HCT116 (cell line): ENCODE results near the gene AKAP13. TPM values are rescaled to one million over a fixed set of nuclear protein-coding genes. Genes with fewer than 3 reads are reported as not detected.
A peak's percentile ranks its signal among the peaks of the same experiment; 100 is the strongest.

ENCODE experiments used
- ATAC-seq: fragments of 200-7000 bp; cut with Tn5 transposase; 2 replicates; pipeline ENCODE4 v1.9.1; 2020; ENCODE audit warnings: mild to moderate bottlenecking, moderate library complexity
- BruUV-seq: library from RNA; stranded (reverse); fragments of 400-500 nt; replicated peaks from 2 replicates; lab custom pipeline; 2021; lab: Mats Ljungman, UMichigan
- CTCF ChIA-PET: fragments of 300-600 bp; sonication (Branson Sonifier 250); formaldehyde crosslinking; loops from one replicate; lab custom pipeline; 2021; ENCODE audit warnings: antibody characterized with exemption; lab: Charles Lee
- POLR2A ChIA-PET: fragments of 300-600, 350-600 bp; sonication (Branson Sonifier 250); formaldehyde crosslinking; loops from one replicate; lab custom pipeline; 2021; ENCODE audit warnings: antibody characterized with exemption; lab: Charles Lee
- RAD21 ChIA-PET, 2 experiments: fragments of 300-600 bp; sonication (Branson Sonifier 250); formaldehyde crosslinking; loops; one replicate each; lab custom pipeline; 2023; ENCODE audit warnings: low total read pairs in 2 of 2; ENCODE audit not compliant: uncharacterized antibody in 2 of 2, unreplicated experiment in 2 of 2, low non-redundant PET in 1 of 2; lab: Charles Lee
- DNase-seq: peaks from one replicate; pipeline ENCODE4 v3.0.0-alpha.2; 2010; ENCODE audit warnings: low read depth, low spot score
- H2AFZ ChIP-seq: fragments of 200-600 bp; shearing (Covaris generic), sonication (generic); 2 replicates; pipeline ENCODE4 v1.6.1; 2017; ENCODE audit warnings: low read depth, mixed run types, mixed read lengths, antibody characterized with exemption, low read length; ENCODE audit not compliant: poor library complexity, severe bottlenecking
- H3K27ac ChIP-seq: 2 replicates; pipeline ENCODE4 v1.5.1; 2012; ENCODE audit warnings: low read depth, low read length
- H3K27me3 ChIP-seq: fragments of 200-600 bp; sonication (generic); 2 replicates; pipeline ENCODE4 v1.6.1; 2016; ENCODE audit warnings: mixed run types, low read length, mixed read lengths; ENCODE audit not compliant: insufficient read depth
- H3K36me3 ChIP-seq, 2 experiments: fragments of 200-500 bp in 1 of 2; fragments of 200-600 bp in 1 of 2; sonication (Bioruptor generic) in 1 of 2; sonication (generic) in 1 of 2; 2 replicates each; pipeline versions ENCODE4 v1.5.1 to v1.6.1; 2014 to 2016; ENCODE audit warnings: low read length in 2 of 2, inconsistent platforms in 1 of 2, mixed read lengths in 1 of 2, mixed run types in 1 of 2; ENCODE audit not compliant: insufficient read depth in 2 of 2, control insufficient read depth in 1 of 2
- H3K4me1 ChIP-seq, 2 experiments: fragments of 200-600 bp in 1 of 2; sonication (generic) in 1 of 2; 2 replicates each; pipeline versions ENCODE4 v1.5.1 to v1.6.1; 2012 to 2017; ENCODE audit warnings: low read length in 2 of 2, inconsistent platforms in 1 of 2, mild to moderate bottlenecking in 1 of 2, mixed read lengths in 1 of 2, mixed run types in 1 of 2, moderate library complexity in 1 of 2; ENCODE audit not compliant: insufficient read depth in 2 of 2, control insufficient read depth in 1 of 2
- H3K4me2 ChIP-seq: fragments of 200-600 bp; sonication (generic); 2 replicates; pipeline ENCODE4 v1.6.1; 2017; ENCODE audit warnings: mixed run types, low read length, mixed read lengths
- H3K4me3 ChIP-seq, 2 experiments: fragments of 200-600 bp in 1 of 2; sonication (generic) in 1 of 2; replicated peaks in 1 of 2; 2 replicates each; pipeline ENCODE4 v1.5.1; 2011 to 2016; ENCODE audit warnings: low read length in 2 of 2, control low read depth in 1 of 2, low read depth in 1 of 2, mild to moderate bottlenecking in 1 of 2, mixed read lengths in 1 of 2, mixed run types in 1 of 2
- H3K79me2 ChIP-seq: fragments of 200-600 bp; sonication (generic); 2 replicates; pipeline ENCODE4 v1.6.1; 2017; ENCODE audit warnings: mild to moderate bottlenecking, mixed run types, low read length, moderate library complexity, mixed read lengths; ENCODE audit not compliant: insufficient read depth
- H3K9ac ChIP-seq: fragments of 200-600 bp; sonication (generic); 2 replicates; pipeline ENCODE4 v1.6.1; 2016; ENCODE audit warnings: low read length, mixed read lengths
- H3K9me2 ChIP-seq: fragments of 200-600 bp; sonication (generic), shearing (Covaris generic); 2 replicates; pipeline ENCODE4 v1.6.1; 2017; ENCODE audit warnings: mixed run types, mild to moderate bottlenecking, moderate library complexity; ENCODE audit not compliant: insufficient read depth
- H3K9me3 ChIP-seq, 2 experiments: fragments of 200-500 bp in 1 of 2; fragments of 200-600 bp in 1 of 2; sonication (Bioruptor generic) in 1 of 2; sonication (generic) in 1 of 2; 2 replicates each; pipeline ENCODE4 v1.6.1; 2014 to 2017; ENCODE audit warnings: low read length in 2 of 2, mixed read lengths in 2 of 2, inconsistent platforms in 1 of 2, low read depth in 1 of 2, mild to moderate bottlenecking in 1 of 2, mixed run types in 1 of 2, moderate library complexity in 1 of 2; ENCODE audit not compliant: control insufficient read depth in 1 of 2, insufficient read depth in 1 of 2
- H4K20me1 ChIP-seq: fragments of 200-600 bp; sonication (generic), shearing (Covaris generic); 2 replicates; pipeline ENCODE4 v1.6.1; 2017; ENCODE audit warnings: mixed run types, mild to moderate bottlenecking, moderate library complexity; ENCODE audit not compliant: insufficient read depth
- CBX3 ChIP-seq: IDR thresholded peaks from 2 replicates; pipeline ENCODE4 v1.6.1; 2012; ENCODE audit warnings: low read depth
- CEBPB ChIP-seq: IDR thresholded peaks from 2 replicates; pipeline ENCODE4 v1.6.1; 2012; ENCODE audit warnings: low read depth
- EGR1 ChIP-seq: IDR thresholded peaks from 2 replicates; pipeline ENCODE4 v1.6.1; 2012; ENCODE audit warnings: low read depth
- ELF1 ChIP-seq: IDR thresholded peaks from 2 replicates; pipeline ENCODE4 v1.6.1; 2012; ENCODE audit warnings: low read depth, borderline replicate concordance
- EZH2 ChIP-seq: fragments of 200-600 bp; sonication (generic); IDR thresholded peaks from 2 replicates; pipeline ENCODE4 v1.6.1; 2017; ENCODE audit warnings: antibody characterized with exemption, mixed run types
- JUND ChIP-seq: IDR thresholded peaks from 2 replicates; pipeline ENCODE4 v1.6.1; 2012
- POLR2A ChIP-seq: IDR thresholded peaks from 2 replicates; pipeline ENCODE4 v1.7.0; 2011; ENCODE audit warnings: borderline replicate concordance; ENCODE audit not compliant: insufficient read depth, insufficient read length; ENCODE audit errors: extremely low read depth
- POLR2AphosphoS5 ChIP-seq: IDR thresholded peaks from 2 replicates; pipeline ENCODE4 v1.6.1; 2011; ENCODE audit warnings: mild to moderate bottlenecking, low read depth, low read length, moderate library complexity
- RAD21 ChIP-seq: IDR thresholded peaks from 2 replicates; pipeline ENCODE4 v1.6.1; 2012; ENCODE audit warnings: low read depth, mild to moderate bottlenecking
- SP1 ChIP-seq: IDR thresholded peaks from 2 replicates; pipeline ENCODE4 v1.6.1; 2012; ENCODE audit warnings: low read depth
- SRF ChIP-seq: IDR thresholded peaks from 2 replicates; pipeline ENCODE4 v1.6.1; 2012; ENCODE audit warnings: low read depth
- TCF7L2 ChIP-seq: IDR thresholded peaks from 2 replicates; pipeline ENCODE4 v1.7.0; 2011; ENCODE audit warnings: borderline replicate concordance, inconsistent platforms; ENCODE audit not compliant: insufficient read depth, insufficient read length; ENCODE audit errors: extremely low read depth
- ZFX ChIP-seq: fragments of 450-650 bp; IDR thresholded peaks from 2 replicates; pipeline ENCODE4 v1.6.1; 2017
- ZNF274 ChIP-seq: fragments of 200-500 bp; sonication (Bioruptor generic); IDR thresholded peaks from 2 replicates; pipeline ENCODE4 v1.6.1; 2014; ENCODE audit warnings: mild to moderate bottlenecking, low read depth, low read length, inconsistent platforms
- intact Hi-C: fragments of 100-400 bp; cut with micrococcal nuclease; formaldehyde crosslinking; loops from 2 replicates; pipeline ENCODE4 v1.10.0; 2022
- total RNA-seq: library from RNA; stranded (reverse); gene quantifications from one replicate; pipeline ENCODE4 v1.2.1, GENCODE V29; 2021; ENCODE audit not compliant: unreplicated experiment
- TF ChIP-seq, protein P1 (sequence below): IDR thresholded peaks from 2 replicates; pipeline ENCODE4 v1.6.1; 2012
- TF ChIP-seq, protein P2 (sequence below): IDR thresholded peaks from 2 replicates; pipeline ENCODE4 v1.6.1; 2012
- TF ChIP-seq, protein P3 (sequence below), 3 experiments: fragments of 200-600 bp in 1 of 3; sonication (generic) in 1 of 3; IDR thresholded peaks in 2 of 3; conservative IDR thresholded peaks in 1 of 3; 2 replicates each; pipeline ENCODE4 v1.5.1; 2012 to 2017; ENCODE audit warnings: low read depth in 2 of 3, low read length in 2 of 3, antibody characterized with exemption in 1 of 3, borderline replicate concordance in 1 of 3, control low read depth in 1 of 3, mild to moderate bottlenecking in 1 of 3, mixed read lengths in 1 of 3, mixed run types in 1 of 3, moderate library complexity in 1 of 3; ENCODE audit not compliant: insufficient read depth in 1 of 3
- TF ChIP-seq, protein P4 (sequence below): IDR thresholded peaks from 2 replicates; pipeline ENCODE4 v1.6.1; 2012; ENCODE audit warnings: low read depth
- TF ChIP-seq, protein P5 (sequence below): IDR thresholded peaks from 2 replicates; pipeline ENCODE4 v1.6.1; 2011; ENCODE audit warnings: mild to moderate bottlenecking, low read length, moderate library complexity; ENCODE audit not compliant: insufficient replicate concordance; ENCODE audit errors: extremely low read depth

Gene AKAP13
- total RNA-seq, 1 experiment from 2014 or later, result 43.1 TPM

DNA sequence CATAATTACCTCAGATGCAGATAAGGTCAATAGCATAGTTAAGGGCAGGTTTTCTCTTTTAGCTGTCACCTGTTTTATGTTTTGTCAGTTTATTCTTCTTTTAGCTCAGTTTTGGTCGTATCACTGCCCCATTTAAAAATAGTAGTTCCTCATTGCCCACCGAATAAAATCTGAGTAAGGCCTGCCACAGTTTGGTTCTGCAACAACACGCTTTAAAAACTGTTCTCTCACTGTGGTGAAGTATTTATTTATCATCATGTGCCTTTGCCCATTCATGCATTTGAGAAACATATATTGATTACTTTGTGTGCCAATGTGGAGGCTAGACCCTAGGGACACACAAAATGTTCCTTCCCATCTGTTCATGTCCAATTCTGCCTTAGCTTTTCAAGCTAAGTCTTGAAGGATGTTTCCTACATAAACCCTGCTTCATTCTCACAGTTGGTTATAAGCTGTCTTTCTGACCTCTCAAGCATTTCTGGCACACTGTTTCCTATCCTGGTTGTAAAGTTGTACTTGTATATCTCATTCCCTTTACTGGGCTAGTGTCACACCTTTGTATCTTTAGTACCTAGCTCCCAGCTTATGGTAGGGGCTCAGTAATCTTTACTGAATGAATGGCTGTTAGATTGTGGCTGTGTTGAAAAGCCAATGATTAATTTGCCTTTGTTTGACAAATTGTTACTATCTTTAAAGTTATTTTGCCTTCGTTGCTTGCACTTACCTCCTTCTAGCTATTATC lies 23.9 kb downstream of the AKAP13 start:
- intact Hi-C loops, result no loop called here
- peak overlapping the region; percentile 39 for H3K4me2 ChIP-seq
- TSS peak; percentile 35 for BruUV-seq
- ATAC-seq (peak; percentile 21), DNase-seq (no peak)
- no peak overlapping the region for H2AFZ ChIP-seq
- no peaks in the 10 kb centered on the region for H4K20me1 ChIP-seq
- H3K4me3 ChIP-seq, result no peak overlapping the region
- no peaks in the 10 kb centered on the region for H3K9me3 ChIP-seq
- no peaks in the 10 kb centered on the region for H3K27me3 ChIP-seq
- no peak overlapping the region for H3K9ac ChIP-seq
- H3K27ac ChIP-seq, result peak overlapping the region; percentile 19; the same call in 1 of the 2 replicates
- ChIA-PET CTCF (interaction anchor here (0.6 to 1.7 kb wide), 2 partner anchors 23 to 73 kb away, joined by 3 to 4 read pairs; no protein-coding TSS in a partner anchor), RAD21 (interaction anchor here in 1 of 2 experiments (1.4 kb wide), 1 partner anchor 108 kb away, joined by 4 read pairs; no protein-coding TSS in a partner anchor), POLR2A (interaction anchor here (1.2 to 2.0 kb wide), 6 partner anchors 9 to 108 kb away, joined by 3 to 10 read pairs (median 6); no protein-coding TSS in a partner anchor)
- H3K36me3 ChIP-seq, result no peaks in the 10 kb centered on the region
- peaks cover 95% of the 10 kb centered on the region for H3K79me2 ChIP-seq
- peaks cover 25 to 52% of the 10 kb centered on the region in 2 experiments for H3K4me1 ChIP-seq
- H3K9me2 ChIP-seq, result no peaks in the 10 kb centered on the region
- TF ChIP-seq EZH2, result no peak
- no peak for TF ChIP-seq ELF1
- TF ChIP-seq, protein P1, sequence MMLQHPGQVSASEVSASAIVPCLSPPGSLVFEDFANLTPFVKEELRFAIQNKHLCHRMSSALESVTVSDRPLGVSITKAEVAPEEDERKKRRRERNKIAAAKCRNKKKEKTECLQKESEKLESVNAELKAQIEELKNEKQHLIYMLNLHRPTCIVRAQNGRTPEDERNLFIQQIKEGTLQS, result no peak
- TF ChIP-seq EGR1, result no peak
- TF ChIP-seq, protein P2, sequence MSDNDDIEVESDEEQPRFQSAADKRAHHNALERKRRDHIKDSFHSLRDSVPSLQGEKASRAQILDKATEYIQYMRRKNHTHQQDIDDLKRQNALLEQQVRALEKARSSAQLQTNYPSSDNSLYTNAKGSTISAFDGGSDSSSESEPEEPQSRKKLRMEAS, result no peak
- no peak for TF ChIP-seq ZNF274
- no peak for TF ChIP-seq POLR2AphosphoS5
- TF ChIP-seq, protein P3, sequence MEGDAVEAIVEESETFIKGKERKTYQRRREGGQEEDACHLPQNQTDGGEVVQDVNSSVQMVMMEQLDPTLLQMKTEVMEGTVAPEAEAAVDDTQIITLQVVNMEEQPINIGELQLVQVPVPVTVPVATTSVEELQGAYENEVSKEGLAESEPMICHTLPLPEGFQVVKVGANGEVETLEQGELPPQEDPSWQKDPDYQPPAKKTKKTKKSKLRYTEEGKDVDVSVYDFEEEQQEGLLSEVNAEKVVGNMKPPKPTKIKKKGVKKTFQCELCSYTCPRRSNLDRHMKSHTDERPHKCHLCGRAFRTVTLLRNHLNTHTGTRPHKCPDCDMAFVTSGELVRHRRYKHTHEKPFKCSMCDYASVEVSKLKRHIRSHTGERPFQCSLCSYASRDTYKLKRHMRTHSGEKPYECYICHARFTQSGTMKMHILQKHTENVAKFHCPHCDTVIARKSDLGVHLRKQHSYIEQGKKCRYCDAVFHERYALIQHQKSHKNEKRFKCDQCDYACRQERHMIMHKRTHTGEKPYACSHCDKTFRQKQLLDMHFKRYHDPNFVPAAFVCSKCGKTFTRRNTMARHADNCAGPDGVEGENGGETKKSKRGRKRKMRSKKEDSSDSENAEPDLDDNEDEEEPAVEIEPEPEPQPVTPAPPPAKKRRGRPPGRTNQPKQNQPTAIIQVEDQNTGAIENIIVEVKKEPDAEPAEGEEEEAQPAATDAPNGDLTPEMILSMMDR (IDR thresholded peaks at IDR 0.05 in 2 of 3, conservative IDR thresholded peaks at IDR 0.05 in 1 of 3; ENCODE audit: borderline replicate concordance in 1 of 3, insufficient read depth in 1 of 3, low read depth in 2 of 3, low read length in 2 of 3), result no peak
- TF ChIP-seq, protein P4, sequence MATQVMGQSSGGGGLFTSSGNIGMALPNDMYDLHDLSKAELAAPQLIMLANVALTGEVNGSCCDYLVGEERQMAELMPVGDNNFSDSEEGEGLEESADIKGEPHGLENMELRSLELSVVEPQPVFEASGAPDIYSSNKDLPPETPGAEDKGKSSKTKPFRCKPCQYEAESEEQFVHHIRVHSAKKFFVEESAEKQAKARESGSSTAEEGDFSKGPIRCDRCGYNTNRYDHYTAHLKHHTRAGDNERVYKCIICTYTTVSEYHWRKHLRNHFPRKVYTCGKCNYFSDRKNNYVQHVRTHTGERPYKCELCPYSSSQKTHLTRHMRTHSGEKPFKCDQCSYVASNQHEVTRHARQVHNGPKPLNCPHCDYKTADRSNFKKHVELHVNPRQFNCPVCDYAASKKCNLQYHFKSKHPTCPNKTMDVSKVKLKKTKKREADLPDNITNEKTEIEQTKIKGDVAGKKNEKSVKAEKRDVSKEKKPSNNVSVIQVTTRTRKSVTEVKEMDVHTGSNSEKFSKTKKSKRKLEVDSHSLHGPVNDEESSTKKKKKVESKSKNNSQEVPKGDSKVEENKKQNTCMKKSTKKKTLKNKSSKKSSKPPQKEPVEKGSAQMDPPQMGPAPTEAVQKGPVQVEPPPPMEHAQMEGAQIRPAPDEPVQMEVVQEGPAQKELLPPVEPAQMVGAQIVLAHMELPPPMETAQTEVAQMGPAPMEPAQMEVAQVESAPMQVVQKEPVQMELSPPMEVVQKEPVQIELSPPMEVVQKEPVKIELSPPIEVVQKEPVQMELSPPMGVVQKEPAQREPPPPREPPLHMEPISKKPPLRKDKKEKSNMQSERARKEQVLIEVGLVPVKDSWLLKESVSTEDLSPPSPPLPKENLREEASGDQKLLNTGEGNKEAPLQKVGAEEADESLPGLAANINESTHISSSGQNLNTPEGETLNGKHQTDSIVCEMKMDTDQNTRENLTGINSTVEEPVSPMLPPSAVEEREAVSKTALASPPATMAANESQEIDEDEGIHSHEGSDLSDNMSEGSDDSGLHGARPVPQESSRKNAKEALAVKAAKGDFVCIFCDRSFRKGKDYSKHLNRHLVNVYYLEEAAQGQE, result no peak
- TF ChIP-seq, protein P5, sequence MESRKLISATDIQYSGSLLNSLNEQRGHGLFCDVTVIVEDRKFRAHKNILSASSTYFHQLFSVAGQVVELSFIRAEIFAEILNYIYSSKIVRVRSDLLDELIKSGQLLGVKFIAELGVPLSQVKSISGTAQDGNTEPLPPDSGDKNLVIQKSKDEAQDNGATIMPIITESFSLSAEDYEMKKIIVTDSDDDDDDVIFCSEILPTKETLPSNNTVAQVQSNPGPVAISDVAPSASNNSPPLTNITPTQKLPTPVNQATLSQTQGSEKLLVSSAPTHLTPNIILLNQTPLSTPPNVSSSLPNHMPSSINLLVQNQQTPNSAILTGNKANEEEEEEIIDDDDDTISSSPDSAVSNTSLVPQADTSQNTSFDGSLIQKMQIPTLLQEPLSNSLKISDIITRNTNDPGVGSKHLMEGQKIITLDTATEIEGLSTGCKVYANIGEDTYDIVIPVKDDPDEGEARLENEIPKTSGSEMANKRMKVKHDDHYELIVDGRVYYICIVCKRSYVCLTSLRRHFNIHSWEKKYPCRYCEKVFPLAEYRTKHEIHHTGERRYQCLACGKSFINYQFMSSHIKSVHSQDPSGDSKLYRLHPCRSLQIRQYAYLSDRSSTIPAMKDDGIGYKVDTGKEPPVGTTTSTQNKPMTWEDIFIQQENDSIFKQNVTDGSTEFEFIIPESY, result no peak
- TF ChIP-seq CEBPB, result no peak
- TF ChIP-seq RAD21, result no peak
- no peak for TF ChIP-seq TCF7L2
- TF ChIP-seq POLR2A, result no peak
- TF ChIP-seq SP1, result no peak
- TF ChIP-seq JUND, result no peak
- no peak for TF ChIP-seq CBX3
- no peak for TF ChIP-seq ZFX
- no peak for TF ChIP-seq SRF
